K562 (cell line): ENCODE results near the gene PHC3. TPM values are rescaled to one million over a fixed set of nuclear protein-coding genes. Genes with fewer than 3 reads are reported as not detected.

Experiments used
- ATAC-seq: fragments of 200-7000 bp; cut with Tn5 transposase; 3 replicates; pipeline ENCODE4 v1.9.1; 2020; ENCODE audit warnings: moderate library complexity
- BruUV-seq: library from RNA; stranded (reverse); fragments of 400-500 nt; replicated peaks from 2 replicates; lab custom pipeline; 2021; lab: Mats Ljungman, UMichigan
- CTCF ChIA-PET: fragments of 300-600 bp; formaldehyde crosslinking; extraction: SDS; loops from one replicate; lab custom pipeline; 2021; ENCODE audit warnings: low intra/inter-chr PET ratio; lab: Yijun Ruan, JAX
- POLR2A ChIA-PET: fragments of 300-600, 350-650 bp; sonication (Branson Sonifier 250); formaldehyde crosslinking; extraction: SDS; loops from one replicate; lab custom pipeline; 2021; ENCODE audit warnings: antibody characterized with exemption, inconsistent platforms; lab: Yijun Ruan, JAX
- DNase-seq, 4 experiments: peaks; one replicate each; pipeline versions ENCODE4 v3.0.0 to v3.0.0-alpha.2; 2011 to 2018; ENCODE audit warnings: low spot score in 3 of 4, mixed read lengths in 3 of 4; ENCODE audit errors: extremely low read depth in 1 of 4
- FAIRE-seq: peaks from 2 replicates; lab custom pipeline; 2011; peaks lifted over from hg19 to GRCh38; lab: Jason Lieb, UNC
- H2AFZ ChIP-seq: 2 replicates; pipeline ENCODE4 v1.6.0; 2011; ENCODE audit warnings: low read depth, low read length, control low read depth, inconsistent platforms
- H3K27ac ChIP-seq: fragments of 200-600 bp; 3 replicates; pipeline ENCODE4 v1.8.0; 2011; ENCODE audit warnings: low read depth, mild to moderate bottlenecking, control low read depth, inconsistent platforms, low read length, moderate library complexity, mixed read lengths; ENCODE audit errors: extremely low read depth
- H3K27me3 ChIP-seq, 2 experiments: fragments of 300-600 bp in 1 of 2; 2 replicates in 1 of 2; 3 replicates in 1 of 2; pipeline versions ENCODE4 v1.6.0 to v1.8.0; 2011; ENCODE audit warnings: inconsistent platforms in 2 of 2, low read length in 2 of 2, mild to moderate bottlenecking in 1 of 2, mixed read lengths in 1 of 2, moderate library complexity in 1 of 2; ENCODE audit not compliant: control insufficient read depth in 2 of 2, insufficient read depth in 2 of 2
- H3K36me3 ChIP-seq: fragments of 300-600 bp; 3 replicates; pipeline ENCODE4 v1.8.0; 2011; ENCODE audit warnings: mild to moderate bottlenecking, low read length, inconsistent platforms; ENCODE audit not compliant: control insufficient read depth, insufficient read depth
- H3K4me1 ChIP-seq, 2 experiments: fragments of 200-600 bp in 1 of 2; replicated peaks in 1 of 2; 2 replicates in 1 of 2; 3 replicates in 1 of 2; pipeline versions ENCODE4 v1.5.1 to v1.8.0; 2011; ENCODE audit warnings: inconsistent platforms in 2 of 2, low read length in 2 of 2, mild to moderate bottlenecking in 1 of 2, mixed read lengths in 1 of 2, moderate library complexity in 1 of 2; ENCODE audit not compliant: control insufficient read depth in 2 of 2, insufficient read depth in 2 of 2
- H3K4me2 ChIP-seq: 2 replicates; pipeline ENCODE4 v1.6.1; 2011; ENCODE audit warnings: low read length, control low read depth, inconsistent platforms, mixed read lengths; ENCODE audit not compliant: insufficient read depth
- H3K4me3 ChIP-seq: fragments of 200-600 bp; sonication (generic), shearing (Covaris generic); 2 replicates; pipeline ENCODE4 v1.5.1; 2016; ENCODE audit warnings: control low read depth, inconsistent platforms
- H3K79me2 ChIP-seq: fragments of 200-600 bp; 3 replicates; pipeline ENCODE4 v1.8.0; 2011; ENCODE audit warnings: low read length, inconsistent platforms; ENCODE audit not compliant: control insufficient read depth, insufficient read depth
- H3K9ac ChIP-seq, 2 experiments: 2 replicates each; pipeline versions ENCODE4 v1.6.0 to v1.6.1; 2011; ENCODE audit warnings: low read depth in 2 of 2, low read length in 2 of 2, control low read depth in 1 of 2, inconsistent platforms in 1 of 2, mild to moderate bottlenecking in 1 of 2, mixed read lengths in 1 of 2; ENCODE audit not compliant: insufficient read depth in 1 of 2
- H3K9me1 ChIP-seq: one replicate; pipeline ENCODE4 v1.6.0; 2011; ENCODE audit warnings: inconsistent platforms, mild to moderate bottlenecking, low read length, moderate library complexity; ENCODE audit not compliant: control insufficient read depth, insufficient read depth
- H3K9me3 ChIP-seq: replicated peaks from 2 replicates; pipeline ENCODE4 v1.5.1; 2011; ENCODE audit warnings: low read depth, low read length, inconsistent platforms; ENCODE audit not compliant: control insufficient read depth, insufficient read depth
- H4K20me1 ChIP-seq: replicated peaks from 2 replicates; pipeline ENCODE4 v1.6.1; 2011; ENCODE audit warnings: low read length, inconsistent platforms, mixed read lengths; ENCODE audit not compliant: control insufficient read depth, insufficient read depth
- ATF3 ChIP-seq, 2 experiments: fragments of 450-650 bp in 1 of 2; sonication (generic) in 1 of 2; formaldehyde crosslinking in 1 of 2; IDR thresholded peaks in 1 of 2; conservative IDR thresholded peaks in 1 of 2; 2 replicates each; pipeline versions ENCODE4 v1.6.1 to v1.8.1; 2016 to 2023; ENCODE audit warnings: mild to moderate bottlenecking in 2 of 2, moderate library complexity in 2 of 2, inconsistent platforms in 1 of 2, missing genetic modification reagents in 1 of 2
- BMI1 ChIP-seq: fragments of 150-350 bp; IDR thresholded peaks from 2 replicates; pipeline ENCODE4 v1.6.1; 2014; ENCODE audit warnings: low read length
- CCNT2 ChIP-seq: IDR thresholded peaks from 2 replicates; pipeline ENCODE4 v1.6.1; 2011; ENCODE audit warnings: borderline replicate concordance, low read depth, mild to moderate bottlenecking, moderate library complexity, mixed read lengths, low read length; ENCODE audit not compliant: insufficient read length; ENCODE audit errors: extremely low read depth
- CEBPG ChIP-seq, 3 experiments: fragments of 200-800 bp in 1 of 3; sonication (Bioruptor generic) in 1 of 3; sonication (generic) in 1 of 3; formaldehyde crosslinking in 1 of 3; IDR thresholded peaks in 2 of 3; conservative IDR thresholded peaks in 1 of 3; 2 replicates each; pipeline versions ENCODE4 v1.6.1 to v1.8.0; 2016 to 2022; ENCODE audit warnings: missing compliant biosample characterization in 2 of 3, missing genetic modification characterization in 2 of 3, mild to moderate bottlenecking in 1 of 3, missing genetic modification reagents in 1 of 3
- FOXM1 ChIP-seq, 2 experiments: fragments of 450-650 bp in 1 of 2; sonication (generic) in 1 of 2; formaldehyde crosslinking in 1 of 2; IDR thresholded peaks; 2 replicates each; pipeline versions ENCODE4 v1.6.1 to v1.9.0; 2017 to 2022; ENCODE audit warnings: low read depth in 2 of 2, mild to moderate bottlenecking in 2 of 2, missing genetic modification reagents in 1 of 2, moderate library complexity in 1 of 2
- HLTF ChIP-seq: fragments of 450-650 bp; IDR thresholded peaks from 2 replicates; pipeline ENCODE4 v1.6.1; 2016
- KDM1A ChIP-seq, 2 experiments: fragments of 450-650 bp; IDR thresholded peaks; 2 replicates each; pipeline ENCODE4 v1.6.1; 2016; ENCODE audit warnings: mild to moderate bottlenecking in 2 of 2
- MCM3 ChIP-seq: fragments of 450-650 bp; IDR thresholded peaks from 2 replicates; pipeline ENCODE4 v1.6.1; 2016
- MEF2A ChIP-seq: IDR thresholded peaks from 2 replicates; pipeline ENCODE4 v1.6.1; 2011; ENCODE audit warnings: low read depth, mild to moderate bottlenecking, low read length, moderate library complexity; ENCODE audit not compliant: control insufficient read depth
- NR2F6 ChIP-seq: fragments of 450-650 bp; formaldehyde crosslinking; IDR thresholded peaks from 2 replicates; pipeline ENCODE4 v1.4.0; 2020; ENCODE audit warnings: mild to moderate bottlenecking
- OTX1 ChIP-seq: fragments of 450-650 bp; formaldehyde crosslinking; IDR thresholded peaks from 2 replicates; pipeline ENCODE4 v1.4.0; 2022; ENCODE audit warnings: mild to moderate bottlenecking
- PHB ChIP-seq: fragments of 250-450 bp; sonication (Bioruptor Pico); IDR thresholded peaks from 2 replicates; pipeline ENCODE4 v1.5.0; 2021
- RB1 ChIP-seq: fragments of 450-650 bp; IDR thresholded peaks from 2 replicates; pipeline ENCODE4 v1.6.1; 2017; ENCODE audit warnings: low read depth, mild to moderate bottlenecking
- RBM25 ChIP-seq: fragments of 200-400 bp; formaldehyde crosslinking; IDR thresholded peaks from 2 replicates; pipeline ENCODE4 v1.6.1; 2018; ENCODE audit warnings: low read length, low read depth, moderate library complexity; ENCODE audit not compliant: severe bottlenecking
- SMARCA4 ChIP-seq: fragments of 450-650 bp; IDR thresholded peaks from 2 replicates; pipeline ENCODE4 v1.6.1; 2016
- SMC3 ChIP-seq: conservative IDR thresholded peaks from 2 replicates; pipeline ENCODE4 v1.6.1; 2011; ENCODE audit warnings: low read depth, low read length, improper control_type of control experiment; ENCODE audit not compliant: insufficient read depth
- TGIF2 ChIP-seq: sonication (generic); formaldehyde crosslinking; IDR thresholded peaks from 2 replicates; pipeline ENCODE4 v1.8.1; 2022; ENCODE audit warnings: mild to moderate bottlenecking, missing genetic modification reagents, moderate library complexity
- ZKSCAN3 ChIP-seq: fragments of 250-450 bp; sonication (Bioruptor Pico); IDR thresholded peaks from 2 replicates; pipeline ENCODE4 v1.4.0; 2020
- ZNF133 ChIP-seq: fragments of 250-450 bp; sonication (Bioruptor Pico); IDR thresholded peaks from 2 replicates; pipeline ENCODE4 v1.4.0; 2020; ENCODE audit warnings: mild to moderate bottlenecking
- ZNF354B ChIP-seq: fragments of 250-450 bp; sonication (Bioruptor Pico); IDR thresholded peaks from 2 replicates; pipeline ENCODE4 v1.4.0; 2020
- ZNF512 ChIP-seq: IDR thresholded peaks from 2 replicates; pipeline ENCODE4 v1.6.1; 2016; ENCODE audit warnings: missing genetic modification characterization, missing compliant biosample characterization
- WGBS: fragments of 100-300 bp; shearing (Covaris generic); methylation state at CpG from one replicate; pipeline ENCODE4 v1.1.6; 2016; ENCODE audit warnings: low coverage, mixed read lengths; ENCODE audit not compliant: insufficient coverage; ENCODE audit errors: missing lambda C conversion rate; 5-methylcytosine and 5-hydroxymethylcytosine counted together
- in situ Hi-C: fragments of 300-500 bp; cut with MboI; formaldehyde crosslinking; loops from 4 replicates; pipeline ENCODE4 v1.15.0; 2018; ENCODE audit warnings: inconsistent platforms, mixed read lengths
- intact Hi-C: fragments of 100-400 bp; cut with micrococcal nuclease; formaldehyde crosslinking; loops from 2 replicates; pipeline ENCODE4 v1.14.2; 2022
- polyA plus RNA-seq, 8 experiments: library from polyadenylated mRNA; depleted of rRNA in 4 of 8; stranded (reverse) in 5 of 8; unstranded in 3 of 8; fragments of >200 nt; fragmentation: Nextera tagmentation in 2 of 8; fragmentation: Illumina TruSeq in 1 of 8; extraction: Ambion mirVana in 2 of 8; extraction: Trizol in 1 of 8; gene quantifications; 2 replicates each; pipeline versions ENCODE4 v1.2.1 to v1.2.3, GENCODE V29; 2011 to 2014; ENCODE audit warnings: inconsistent platforms in 1 of 8, missing spikeins in 1 of 8
- total RNA-seq, 7 experiments: library from RNA; depleted of rRNA in 6 of 7; stranded (reverse); fragments of >200 nt in 6 of 7; fragmentation: Illumina TruSeq in 2 of 7; extraction: Trizol in 2 of 7; gene quantifications; 2 replicates each; pipeline versions ENCODE4 v1.2.1 to v1.2.3, GENCODE V29; 2011 to 2021; ENCODE audit warnings: low replicate concordance in 1 of 7
- TF ChIP-seq, protein P1 (sequence below): sonication (generic); formaldehyde crosslinking; IDR thresholded peaks from 2 replicates; pipeline ENCODE4 v1.8.0; 2022; ENCODE audit warnings: missing genetic modification reagents, mild to moderate bottlenecking, borderline replicate concordance

The PHC3 gene
- total and polyA plus RNA-seq, 9 of the 15 experiments (the other 6 are each of a cell fraction or from before 2014, with no cell fraction given) = 3.1 to 21.6 (median 10.5) TPM

DNA sequence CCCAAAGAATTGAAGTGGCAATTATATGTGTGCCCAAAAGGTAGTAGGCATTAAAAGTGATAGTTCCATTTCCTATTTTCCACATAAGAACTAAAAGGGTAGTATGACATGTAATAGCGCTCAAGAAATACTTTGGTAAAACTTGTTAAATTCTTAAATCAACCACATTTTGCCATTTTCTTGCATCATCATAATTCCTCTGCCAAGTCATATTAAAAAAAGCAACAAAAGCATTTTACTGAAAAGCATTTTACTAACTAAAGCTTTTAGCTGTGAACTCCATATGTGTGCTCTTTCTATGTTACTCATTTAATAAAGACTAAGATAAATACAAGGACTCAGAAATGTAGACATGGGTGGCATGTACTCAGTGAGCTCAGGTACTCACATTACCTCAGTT lies 73.6 kb downstream of the PHC3 start:
- Histone ChIP-seq H3K36me3 (peaks cover 37% of the 10 kb centered on the region; the same call in 1 of the 3 replicates), H3K9me3 (no peaks in the 10 kb centered on the region), H3K9ac (no peak overlapping the region), H3K27me3 (no peaks in the 10 kb centered on the region), H4K20me1 (no peaks in the 10 kb centered on the region), H3K4me1 (no peaks in the 10 kb centered on the region), H3K4me3 (no peak overlapping the region), H3K4me2 (no peak overlapping the region), H2AFZ (no peak overlapping the region), H3K79me2 (no peaks in the 10 kb centered on the region), H3K27ac (peak overlapping the region; percentile 5; the same call in 1 of the 3 replicates), H3K9me1 (no peaks in the 10 kb centered on the region)
- ChIA-PET CTCF (no interaction called here), POLR2A (interaction anchor here (0.7 to 1.3 kb wide), 2 partner anchors 13 to 23 kb away, joined by 3 read pairs; no protein-coding TSS in a partner anchor)
- FAIRE-seq = no peak
- no peak for ATAC-seq
- no peak for DNase-seq
- in situ Hi-C loops = no loop called here
- no TSS peak for BruUV-seq
- intact Hi-C loops = no loop called here
- WGBS = 95% methylated on average over 1 of the region's 1 CpG
- TF ChIP-seq ZKSCAN3 (CRISPR knock-in tag) = no peak
- no peak for TF ChIP-seq CCNT2
- TF ChIP-seq, protein P1, sequence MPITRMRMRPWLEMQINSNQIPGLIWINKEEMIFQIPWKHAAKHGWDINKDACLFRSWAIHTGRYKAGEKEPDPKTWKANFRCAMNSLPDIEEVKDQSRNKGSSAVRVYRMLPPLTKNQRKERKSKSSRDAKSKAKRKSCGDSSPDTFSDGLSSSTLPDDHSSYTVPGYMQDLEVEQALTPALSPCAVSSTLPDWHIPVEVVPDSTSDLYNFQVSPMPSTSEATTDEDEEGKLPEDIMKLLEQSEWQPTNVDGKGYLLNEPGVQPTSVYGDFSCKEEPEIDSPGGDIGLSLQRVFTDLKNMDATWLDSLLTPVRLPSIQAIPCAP (CRISPR knock-in tag) = no peak
- no peak for TF ChIP-seq RB1
- TF ChIP-seq RBM25 = peak; percentile 31
- no peak for TF ChIP-seq TGIF2 (CRISPR knock-in tag)
- TF ChIP-seq FOXM1 (IDR thresholded peaks at IDR 0.05; ENCODE audit: low read depth) = no peak
- no peak for TF ChIP-seq FOXM1 (CRISPR knock-in tag; IDR thresholded peaks at IDR 0.05; ENCODE audit: low read depth)
- no peak for TF ChIP-seq PHB
- peak; percentile 50 for TF ChIP-seq ATF3 (IDR thresholded peaks at IDR 0.05)
- TF ChIP-seq ATF3 (CRISPR knock-in tag; conservative IDR thresholded peaks at IDR 0.05) = no peak
- no peak for TF ChIP-seq KDM1A (IDR thresholded peaks at IDR 0.05)
- no peak for TF ChIP-seq HLTF
- TF ChIP-seq ZNF133 (CRISPR knock-in tag) = no peak
- no peak for TF ChIP-seq NR2F6 (CRISPR knock-in tag)
- no peak for TF ChIP-seq SMARCA4
- TF ChIP-seq BMI1 = no peak
- TF ChIP-seq ZNF512 = no peak
- TF ChIP-seq SMC3 = no peak
- no peak for TF ChIP-seq ZNF354B (CRISPR knock-in tag)
- no peak for TF ChIP-seq MEF2A
- no peak for TF ChIP-seq CEBPG (CRISPR knock-in tag; IDR thresholded peaks at IDR 0.05)
- 0 out of 4 replicates have a peak, but pooled peaks of 1 of the 2 experiments have one; percentile 14 for TF ChIP-seq CEBPG (tag; conservative IDR thresholded peaks at IDR 0.05 in 1 of 2, IDR thresholded peaks at IDR 0.05 in 1 of 2)
- no peak for TF ChIP-seq OTX1 (CRISPR knock-in tag)
- TF ChIP-seq MCM3 = no peak
